NB4 (cell line): ENCODE results near the gene DLEC1.

Experiments used
- POLR2A ChIP-seq: IDR thresholded peaks from 2 replicates; pipeline ENCODE4 v1.6.1; 2011; ENCODE audit warnings: mild to moderate bottlenecking; ENCODE audit not compliant: insufficient read length; ENCODE audit errors: extremely low read depth
- TF ChIP-seq, protein P1 (sequence below): IDR thresholded peaks from one replicate; pipeline ENCODE4 v1.5.1; 2012; ENCODE audit warnings: low read depth, low read length
- TF ChIP-seq, protein P2 (sequence below): IDR thresholded peaks from 2 replicates; pipeline ENCODE4 v1.6.1; 2011; ENCODE audit warnings: low read depth, low read length

DNA sequence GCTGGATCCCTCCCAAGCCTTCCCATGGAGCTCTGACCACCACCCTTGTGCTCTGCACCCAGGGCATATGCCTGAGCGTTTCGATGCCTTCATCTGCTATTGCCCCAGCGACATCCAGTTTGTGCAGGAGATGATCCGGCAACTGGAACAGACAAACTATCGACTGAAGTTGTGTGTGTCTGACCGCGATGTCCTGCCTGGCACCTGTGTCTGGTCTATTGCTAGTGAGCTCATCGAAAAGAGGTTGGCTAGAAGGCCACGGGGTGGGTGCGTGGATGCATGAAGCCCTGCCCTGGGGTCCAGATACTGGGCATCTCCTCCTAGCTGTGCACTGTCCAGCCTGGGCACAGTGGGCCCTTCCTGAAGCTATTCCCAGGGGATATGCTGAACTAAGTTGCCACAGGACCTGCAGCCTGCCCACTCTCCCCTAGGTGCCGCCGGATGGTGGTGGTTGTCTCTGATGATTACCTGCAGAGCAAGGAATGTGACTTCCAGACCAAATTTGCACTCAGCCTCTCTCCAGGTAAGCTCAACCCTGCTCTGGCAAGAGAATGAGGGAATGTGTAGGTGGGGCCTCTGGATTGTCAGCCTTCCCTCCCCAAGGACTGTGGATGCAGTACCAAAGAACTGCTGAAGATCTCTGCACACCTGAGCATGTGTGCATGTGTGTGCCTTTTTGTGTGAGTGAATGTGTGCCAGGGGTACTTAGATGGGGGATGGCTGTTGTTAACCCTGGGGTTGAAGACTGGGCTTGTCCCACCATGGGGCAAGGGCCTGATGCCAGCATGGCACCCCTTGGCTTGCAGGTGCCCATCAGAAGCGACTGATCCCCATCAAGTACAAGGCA is 101.5 kb downstream of the DLEC1 start:
- TF ChIP-seq, protein P1, sequence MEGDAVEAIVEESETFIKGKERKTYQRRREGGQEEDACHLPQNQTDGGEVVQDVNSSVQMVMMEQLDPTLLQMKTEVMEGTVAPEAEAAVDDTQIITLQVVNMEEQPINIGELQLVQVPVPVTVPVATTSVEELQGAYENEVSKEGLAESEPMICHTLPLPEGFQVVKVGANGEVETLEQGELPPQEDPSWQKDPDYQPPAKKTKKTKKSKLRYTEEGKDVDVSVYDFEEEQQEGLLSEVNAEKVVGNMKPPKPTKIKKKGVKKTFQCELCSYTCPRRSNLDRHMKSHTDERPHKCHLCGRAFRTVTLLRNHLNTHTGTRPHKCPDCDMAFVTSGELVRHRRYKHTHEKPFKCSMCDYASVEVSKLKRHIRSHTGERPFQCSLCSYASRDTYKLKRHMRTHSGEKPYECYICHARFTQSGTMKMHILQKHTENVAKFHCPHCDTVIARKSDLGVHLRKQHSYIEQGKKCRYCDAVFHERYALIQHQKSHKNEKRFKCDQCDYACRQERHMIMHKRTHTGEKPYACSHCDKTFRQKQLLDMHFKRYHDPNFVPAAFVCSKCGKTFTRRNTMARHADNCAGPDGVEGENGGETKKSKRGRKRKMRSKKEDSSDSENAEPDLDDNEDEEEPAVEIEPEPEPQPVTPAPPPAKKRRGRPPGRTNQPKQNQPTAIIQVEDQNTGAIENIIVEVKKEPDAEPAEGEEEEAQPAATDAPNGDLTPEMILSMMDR = no peak
- TF ChIP-seq, protein P2, sequence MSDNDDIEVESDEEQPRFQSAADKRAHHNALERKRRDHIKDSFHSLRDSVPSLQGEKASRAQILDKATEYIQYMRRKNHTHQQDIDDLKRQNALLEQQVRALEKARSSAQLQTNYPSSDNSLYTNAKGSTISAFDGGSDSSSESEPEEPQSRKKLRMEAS = no peak
- TF ChIP-seq POLR2A = no peak
